ENCODE data around the gene NPDC1.

DNA sequence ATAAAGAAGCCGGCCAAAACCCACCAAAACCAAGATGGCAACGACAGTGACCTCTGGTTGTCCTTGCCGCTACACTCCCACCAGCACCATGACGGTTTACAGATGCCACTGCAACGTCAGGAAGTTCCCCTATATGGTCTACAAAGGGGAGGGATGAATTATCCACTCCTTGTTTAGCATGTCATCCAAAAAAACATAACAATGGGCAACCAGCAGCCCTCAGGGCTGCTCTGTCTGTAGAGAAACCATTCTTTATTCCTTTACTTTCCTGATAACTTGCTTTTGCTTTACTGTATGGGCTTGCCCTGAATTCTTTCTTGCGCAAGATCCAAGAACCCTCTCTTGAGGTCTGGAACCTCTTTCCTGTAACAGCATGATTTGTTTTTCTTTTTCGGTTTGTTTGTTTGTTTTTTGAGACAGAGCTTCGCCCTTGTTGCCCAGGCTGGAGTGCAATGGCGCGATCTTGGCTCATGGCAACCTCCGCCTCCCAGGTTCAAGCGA lies 29.3 kb upstream of the NPDC1 start:
- TF ChIP-seq POLR2A (IDR thresholded peaks at IDR 0.05; ENCODE audit: low read depth, low read length) = no peak
- TF ChIP-seq POU2F2 (IDR thresholded peaks at IDR 0.05; ENCODE audit: low read depth, low read length) = no peak
